GM21381 (cell line): ENCODE measurements around the gene PPP1R10.

Source experiments
- ATAC-seq: cut with Tn5 transposase; IDR thresholded peaks from one replicate; pipeline ENCODE4 v1.9.1; 2021; ENCODE audit warnings: mild to moderate bottlenecking, moderate library complexity; ENCODE audit not compliant: unreplicated experiment

Gene PPP1R10

DNA sequence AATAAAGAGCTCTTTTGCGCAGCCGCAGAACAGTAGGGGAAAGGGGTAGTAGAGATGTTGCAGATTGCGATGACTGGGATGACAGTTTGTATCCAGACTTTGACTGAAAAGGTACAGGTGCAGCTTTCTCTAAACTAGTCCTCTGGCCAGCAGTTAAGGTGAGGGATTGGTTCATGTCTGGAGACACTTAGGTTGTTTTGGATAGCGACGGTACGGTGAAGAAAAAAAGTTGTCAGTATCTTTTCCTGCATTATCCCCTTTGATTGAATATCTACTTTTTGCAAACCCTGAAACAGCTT lies 59.4 kb downstream of the PPP1R10 start:
- ATAC-seq = no peak

DNA sequence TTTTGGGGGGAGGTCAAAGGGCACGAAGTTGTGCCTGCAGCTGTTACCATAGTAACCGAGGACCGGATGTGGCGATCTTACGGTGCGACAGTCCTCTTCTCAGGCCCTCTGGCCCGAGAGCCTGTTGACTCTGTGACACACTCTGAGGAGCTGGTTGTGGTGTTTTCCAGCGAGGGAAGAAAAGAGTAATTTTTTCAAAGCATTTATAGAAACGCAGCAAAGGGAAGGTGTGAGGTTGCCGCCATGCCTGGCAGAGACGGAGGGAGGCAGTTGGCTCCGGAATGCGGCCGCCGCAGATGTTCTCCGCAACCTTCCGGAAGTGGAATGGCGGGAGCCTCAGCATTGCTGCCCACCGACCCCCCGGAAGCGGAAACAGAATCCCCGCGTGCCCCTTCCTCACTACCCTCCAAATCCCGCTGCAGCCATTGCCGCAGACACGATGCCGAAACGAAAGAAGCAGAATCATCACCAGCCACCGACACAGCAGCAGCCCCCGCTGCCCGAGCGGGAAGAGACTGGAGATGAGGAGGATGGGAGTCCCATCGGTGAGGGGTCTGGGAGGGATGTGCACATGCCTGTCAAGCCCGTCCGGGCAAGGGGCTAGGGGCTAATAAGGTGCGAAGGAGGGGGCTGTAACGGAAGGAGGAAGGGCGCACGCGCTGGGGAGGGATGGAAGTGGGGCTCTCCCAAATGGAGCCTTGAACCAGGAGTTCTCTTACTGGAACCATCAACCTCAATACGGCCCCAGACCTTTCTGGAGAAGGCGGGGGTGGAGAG lies 59.9 kb downstream of the PPP1R10 start, which contains the start of gene PRR3:
PRR3 (plus strand) TSS at position 390 of the 777 bp plus-strand sequence; CDS start at position 440, 50 bp downstream.
- ATAC-seq = peak; percentile 49

DNA sequence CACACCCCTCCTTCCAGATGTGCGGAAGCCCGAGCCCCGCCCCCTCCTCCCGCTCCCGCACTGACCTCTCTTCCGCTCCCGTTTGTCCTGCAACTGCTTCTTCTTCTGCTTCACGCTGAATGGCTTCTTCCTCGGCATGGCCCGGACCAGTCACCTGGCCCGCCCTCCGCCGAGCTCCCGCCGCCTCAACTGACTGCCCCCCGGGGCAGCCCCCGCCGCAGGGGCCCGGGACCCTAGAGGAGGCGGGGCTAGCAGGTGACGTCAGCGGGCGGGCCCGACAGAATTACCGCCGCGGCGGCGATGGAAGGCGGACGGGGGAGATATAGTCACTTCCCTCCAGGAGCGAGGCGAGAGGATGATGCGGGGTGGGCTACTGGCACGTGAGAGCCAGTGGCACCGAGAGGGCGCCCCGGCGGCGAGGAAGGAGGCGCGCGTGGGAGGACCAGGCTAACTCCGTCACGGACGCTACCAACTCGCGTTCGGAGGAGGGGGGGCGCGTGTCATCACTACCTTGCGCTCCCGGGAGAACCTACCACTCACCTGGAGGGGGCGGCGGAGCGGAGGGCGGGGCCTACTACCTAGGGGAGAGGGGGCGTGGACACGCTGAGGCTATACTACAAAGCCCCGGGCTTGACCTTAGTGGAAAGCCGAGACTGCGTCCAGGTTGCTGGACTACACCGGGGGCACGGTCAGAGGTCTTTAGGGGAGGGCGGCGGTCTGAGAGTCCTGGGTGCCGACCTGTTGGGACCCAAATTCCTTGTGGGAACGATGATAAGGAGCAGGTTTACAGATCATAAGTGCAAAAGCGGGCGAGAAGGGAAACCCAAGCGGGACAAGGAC lies 60.8 kb downstream of the PPP1R10 start, which contains the start of gene GNL1:
GNL1 (minus strand) TSS at position 424 of the 840 bp plus-strand sequence; CDS start at position 138, 286 bp downstream.
- peak; percentile 78 for ATAC-seq

DNA sequence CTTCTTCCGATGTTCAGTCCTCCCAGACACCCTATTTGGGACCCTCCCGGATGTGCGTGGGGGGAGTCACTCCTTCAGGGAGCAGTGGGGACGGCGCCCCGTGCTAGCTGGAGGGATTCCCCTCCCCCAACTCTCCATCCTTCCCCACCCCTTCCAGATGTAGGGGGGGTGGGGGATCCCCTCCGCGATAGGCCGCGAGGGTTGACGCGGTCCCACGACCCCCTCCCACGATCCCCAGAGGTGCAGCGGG lies 61.3 kb downstream of the PPP1R10 start:
- no peak for ATAC-seq

DNA sequence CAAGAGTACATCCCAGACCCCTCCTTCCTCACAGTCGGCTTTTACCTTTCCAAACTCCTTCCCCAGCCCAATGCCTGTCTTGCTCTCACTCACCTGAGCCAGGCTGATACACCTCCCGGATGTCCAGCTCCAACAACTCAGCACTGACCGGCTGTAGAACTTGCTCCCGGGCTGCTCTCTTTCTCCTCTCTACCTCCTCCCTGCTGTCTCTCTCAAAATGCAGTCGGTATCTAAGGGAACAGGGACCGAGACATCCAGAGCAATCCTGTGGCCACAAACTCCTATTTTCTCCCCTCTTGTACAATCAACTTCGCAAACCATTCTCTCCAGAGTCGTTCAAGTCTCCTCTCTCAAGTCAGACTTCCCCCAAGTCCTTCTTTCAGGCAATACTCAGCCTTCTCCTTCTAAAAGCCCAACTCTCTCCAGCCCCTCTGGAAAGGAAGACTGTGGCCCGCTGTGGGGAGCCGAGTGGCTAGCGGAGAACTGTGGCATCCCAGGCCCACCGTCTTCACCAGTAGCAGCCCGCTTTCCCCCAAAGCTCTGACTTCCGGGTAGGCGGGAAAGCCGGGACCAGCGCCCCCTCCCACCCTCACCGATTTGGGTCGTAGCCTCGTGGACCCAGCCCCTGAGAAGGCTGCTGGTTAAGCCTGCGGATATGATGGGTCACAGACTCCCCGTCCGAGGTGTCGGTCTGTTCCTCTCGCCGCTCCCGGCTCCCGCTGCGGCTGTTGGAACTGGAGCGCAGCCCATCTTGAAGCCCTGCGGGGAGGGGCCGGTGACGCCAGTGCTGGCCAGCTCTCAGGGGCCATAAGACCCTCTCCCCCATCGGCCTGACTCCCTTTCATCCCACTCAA lies 61.9 kb downstream of the PPP1R10 start:
- no peak for ATAC-seq

DNA sequence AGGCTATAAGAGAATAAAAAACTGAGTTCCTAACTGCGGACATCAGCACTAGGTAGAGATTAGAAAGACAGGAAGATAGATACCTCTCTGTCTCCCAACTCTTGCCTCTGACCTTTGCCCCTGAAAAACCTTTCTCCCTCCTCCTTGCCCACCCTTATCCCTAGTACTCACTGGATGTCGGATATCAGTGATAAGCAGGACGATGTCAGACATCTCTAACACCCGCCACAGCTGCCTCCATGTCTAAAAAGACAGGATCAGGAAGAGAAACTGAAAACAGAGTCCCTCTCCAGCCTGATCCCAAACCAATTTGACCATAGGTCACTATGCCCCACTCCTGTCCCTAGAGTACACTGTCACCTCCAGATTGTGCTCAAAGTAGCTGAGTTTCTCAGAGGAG lies 62.6 kb downstream of the PPP1R10 start:
- ATAC-seq = no peak
